Left forelimb (tissue), 1 donor: ENCODE results near the gene GXYLT1.
A peak's percentile ranks its signal among the peaks of the same experiment; 100 is the strongest.
"Not testable (repeated sequence)": the region's sequence is repeated elsewhere in the genome, so short reads cannot be mapped to it uniquely, and the experiment has no call there.

ENCODE experiments used
- DNase-seq: peaks from one replicate; pipeline ENCODE4 v3.0.0-alpha.2; 2018; ENCODE audit warnings: low spot score

The GXYLT1 gene

GRCh38 chr12:42144408-42145196 is at the start of gene GXYLT1:
TSS of gene GXYLT1 (minus strand) at chr12:42144874. CDS start at chr12:42144646, 228 bp downstream.
- DNase-seq = peak; percentile 91

GRCh38 chr12:42192686-42193085 is 48.0 kb upstream of the GXYLT1 start:
- DNase-seq = no peak

GRCh38 chr12:42192258-42192657 is 47.6 kb upstream of the GXYLT1 start:
- DNase-seq = no peak

GRCh38 chr12:42190376-42190775 is 45.7 kb upstream of the GXYLT1 start:
- DNase-seq = no peak

GRCh38 chr12:42188275-42188674 is 43.6 kb upstream of the GXYLT1 start:
- DNase-seq = not testable (repeated sequence)

- DNase-seq = no peak
Measured at GRCh38 chr12:42187799-42188198, 43.1 kb upstream of the GXYLT1 start.

- DNase-seq = no peak
Measured at GRCh38 chr12:42186793-42187192, 42.1 kb upstream of the GXYLT1 start.

- no peak for DNase-seq
Measured at GRCh38 chr12:42182394-42182793, 37.7 kb upstream of the GXYLT1 start.

- no peak for DNase-seq
Measured at GRCh38 chr12:42180990-42181596, 36.4 kb upstream of the GXYLT1 start.

GRCh38 chr12:42178101-42178500 is 33.4 kb upstream of the GXYLT1 start:
- no peak for DNase-seq

GRCh38 chr12:42174978-42175377 is 30.3 kb upstream of the GXYLT1 start:
- no peak for DNase-seq

- DNase-seq = no peak
Measured at GRCh38 chr12:42173961-42174521, 29.4 kb upstream of the GXYLT1 start.

- DNase-seq = no peak
Measured at GRCh38 chr12:42172441-42173210, 28.0 kb upstream of the GXYLT1 start.

- no peak for DNase-seq
Measured at GRCh38 chr12:42167711-42168110, 23.0 kb upstream of the GXYLT1 start.

GRCh38 chr12:42166501-42166900 is 21.8 kb upstream of the GXYLT1 start:
- DNase-seq = no peak

GRCh38 chr12:42163913-42164312 is 19.2 kb upstream of the GXYLT1 start:
- no peak for DNase-seq

- DNase-seq = no peak
Measured at GRCh38 chr12:42162965-42163364, 18.3 kb upstream of the GXYLT1 start.

GRCh38 chr12:42162193-42162592 is 17.5 kb upstream of the GXYLT1 start:
- no peak for DNase-seq

GRCh38 chr12:42161529-42161928 is 16.9 kb upstream of the GXYLT1 start:
- DNase-seq = no peak

GRCh38 chr12:42156232-42156631 is 11.6 kb upstream of the GXYLT1 start:
- no peak for DNase-seq

GRCh38 chr12:42145552-42146215 is 1.0 kb upstream of the GXYLT1 start:
- no peak for DNase-seq

- DNase-seq = no peak
Measured at GRCh38 chr12:42145197-42145549, 499 bp upstream of the GXYLT1 start.
